ENCODE measurements around the gene FAIM2.

FAIM2 gene

DNA sequence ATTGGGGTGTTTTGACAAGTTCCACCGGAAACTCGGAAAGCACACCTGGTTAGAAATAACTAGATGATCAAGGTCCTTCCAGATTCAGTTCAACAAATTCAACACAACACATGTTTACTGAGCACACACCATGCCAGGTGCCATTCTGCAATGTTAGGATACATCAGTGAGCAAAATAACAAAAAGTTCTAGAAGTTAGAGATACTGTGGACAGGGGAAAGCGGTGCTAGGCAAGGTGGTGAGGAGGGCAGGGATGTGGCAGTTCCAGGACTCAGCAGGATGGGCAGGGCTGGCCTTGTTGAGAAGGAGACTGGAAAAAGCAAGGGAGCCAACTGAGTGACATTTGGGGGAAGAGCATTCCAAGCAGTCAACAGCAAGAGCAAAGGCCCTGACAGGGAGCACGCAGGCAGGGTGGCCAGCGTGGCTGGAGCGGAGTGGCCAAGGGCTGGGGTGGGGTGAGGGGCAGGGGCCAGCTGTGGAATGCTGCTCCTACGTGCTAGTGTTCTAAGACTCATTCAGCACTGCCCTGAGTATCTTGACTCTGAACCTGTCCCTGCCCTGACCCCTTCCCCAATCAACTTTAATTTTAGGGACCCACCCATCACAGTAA is 19.4 kb upstream of the FAIM2 start:
- Histone ChIP-seq H3K9ac (ENCODE audit: low read length) (no peak overlapping the region), H3K9me3 (ENCODE audit: control insufficient read depth, low read length) (no peaks in the 10 kb centered on the region), H3K27me3 (replicated peaks; ENCODE audit: control insufficient read depth, insufficient read depth, low read length) (no peaks in the 10 kb centered on the region), H3K4me3 (ENCODE audit: low read length) (no peak overlapping the region), H3K4me1 (ENCODE audit: control insufficient read depth, insufficient read depth, low read length) (peaks cover 33% of the 10 kb centered on the region), H3K36me3 (ENCODE audit: control insufficient read depth, insufficient read depth, low read length, severe bottlenecking) (no peaks in the 10 kb centered on the region)
- DNase-seq (ENCODE audit: low read depth), result no peak

DNA sequence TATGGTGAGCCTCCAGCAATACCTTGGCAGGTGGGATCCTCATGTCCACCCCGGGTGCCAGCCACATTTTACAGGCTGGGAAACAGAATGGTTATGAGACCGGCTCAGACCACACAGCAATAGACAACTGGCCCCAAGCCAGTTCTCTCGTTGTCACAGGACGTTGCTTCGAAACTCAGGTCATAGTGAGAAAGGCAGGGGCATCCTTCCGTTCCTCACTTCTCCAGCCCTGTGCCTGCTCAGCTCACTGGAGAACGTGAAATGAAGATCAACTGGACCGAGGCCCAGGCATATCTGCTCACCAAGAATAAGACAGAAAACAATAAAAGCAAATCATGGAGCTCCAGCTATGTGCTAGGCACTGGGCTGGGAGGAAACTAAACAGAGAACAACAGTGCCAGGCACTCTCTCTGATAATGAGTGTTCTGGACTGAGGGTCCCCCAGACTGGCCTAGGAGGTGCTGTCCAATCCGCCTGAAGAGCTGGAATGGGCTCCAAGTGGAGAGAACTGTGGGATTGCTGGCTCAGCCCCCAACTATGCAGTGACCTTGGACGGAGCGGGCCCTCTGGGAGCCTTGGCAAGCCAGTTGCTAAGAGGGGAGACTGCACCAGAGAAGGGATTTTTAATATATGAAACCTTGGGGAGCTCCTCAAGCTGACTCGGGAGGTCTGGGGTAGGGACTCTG is 18.8 kb upstream of the FAIM2 start:
- Histone ChIP-seq H3K4me3 (ENCODE audit: low read length) (no peak overlapping the region), H3K9me3 (ENCODE audit: control insufficient read depth, low read length) (no peaks in the 10 kb centered on the region), H3K9ac (ENCODE audit: low read length) (no peak overlapping the region), H3K4me1 (ENCODE audit: control insufficient read depth, insufficient read depth, low read length) (peaks cover 33% of the 10 kb centered on the region), H3K36me3 (ENCODE audit: control insufficient read depth, insufficient read depth, low read length, severe bottlenecking) (no peaks in the 10 kb centered on the region), H3K27me3 (replicated peaks; ENCODE audit: control insufficient read depth, insufficient read depth, low read length) (no peaks in the 10 kb centered on the region)
- no peak for DNase-seq (ENCODE audit: low read depth)

DNA sequence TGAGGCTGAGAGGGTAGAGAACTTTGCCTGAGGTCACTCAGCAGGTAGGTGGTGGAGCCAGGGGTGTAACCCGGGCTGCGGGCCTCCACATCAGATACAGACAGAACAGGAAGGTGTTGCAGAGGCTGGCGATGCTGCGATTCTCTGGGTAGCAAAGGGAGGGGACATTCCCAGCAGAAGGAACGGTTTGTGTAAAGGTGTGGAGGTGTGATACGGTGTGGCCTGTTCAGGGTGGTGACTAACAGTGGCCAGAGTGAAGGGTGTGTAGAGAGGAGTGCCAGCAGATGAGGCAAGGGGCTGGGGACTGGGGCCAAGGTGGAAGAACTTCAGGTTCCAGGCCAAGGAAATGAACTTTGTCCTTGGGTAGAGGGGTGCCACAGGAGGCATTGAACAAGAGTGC is 18.2 kb upstream of the FAIM2 start:
- H3K36me3 ChIP-seq (ENCODE audit: control insufficient read depth, insufficient read depth, low read length, severe bottlenecking), result no peaks in the 10 kb centered on the region
- DNase-seq (ENCODE audit: low read depth), result no peak
- H3K27me3 ChIP-seq (replicated peaks; ENCODE audit: control insufficient read depth, insufficient read depth, low read length), result no peaks in the 10 kb centered on the region
- no peak overlapping the region for H3K9ac ChIP-seq (ENCODE audit: low read length)
- H3K4me1 ChIP-seq (ENCODE audit: control insufficient read depth, insufficient read depth, low read length), result peaks cover 33% of the 10 kb centered on the region
- no peak overlapping the region for H3K4me3 ChIP-seq (ENCODE audit: low read length)
- no peaks in the 10 kb centered on the region for H3K9me3 ChIP-seq (ENCODE audit: control insufficient read depth, low read length)

DNA sequence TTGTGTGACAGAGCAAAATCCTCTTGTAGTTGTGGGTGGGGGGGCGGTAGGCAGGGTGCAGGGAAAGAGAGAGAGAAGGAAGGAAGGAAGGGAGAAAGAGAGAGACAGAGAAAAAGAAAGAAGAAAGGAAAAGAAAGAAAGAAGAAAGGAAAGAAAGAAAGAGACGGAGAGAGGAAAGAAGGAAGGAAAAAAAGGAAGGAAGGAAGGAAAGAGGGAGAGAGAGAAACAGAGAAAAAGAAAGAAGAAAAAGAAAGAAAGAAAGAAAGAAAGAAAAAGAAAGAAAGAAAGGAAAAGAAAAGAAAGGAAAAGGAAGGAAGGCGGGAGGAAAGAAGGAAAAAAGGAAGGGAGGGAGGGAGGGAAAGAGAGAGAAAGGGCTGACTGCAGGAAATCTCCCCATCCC is 17.6 kb upstream of the FAIM2 start:
- peaks cover 33% of the 10 kb centered on the region for H3K4me1 ChIP-seq (ENCODE audit: control insufficient read depth, insufficient read depth, low read length)
- no peak for DNase-seq (ENCODE audit: low read depth)
- no peaks in the 10 kb centered on the region for H3K27me3 ChIP-seq (replicated peaks; ENCODE audit: control insufficient read depth, insufficient read depth, low read length)
- no peak overlapping the region for H3K4me3 ChIP-seq (ENCODE audit: low read length)
- H3K9me3 ChIP-seq (ENCODE audit: control insufficient read depth, low read length), result no peaks in the 10 kb centered on the region
- H3K9ac ChIP-seq (ENCODE audit: low read length), result no peak overlapping the region
- H3K36me3 ChIP-seq (ENCODE audit: control insufficient read depth, insufficient read depth, low read length, severe bottlenecking), result no peaks in the 10 kb centered on the region

DNA sequence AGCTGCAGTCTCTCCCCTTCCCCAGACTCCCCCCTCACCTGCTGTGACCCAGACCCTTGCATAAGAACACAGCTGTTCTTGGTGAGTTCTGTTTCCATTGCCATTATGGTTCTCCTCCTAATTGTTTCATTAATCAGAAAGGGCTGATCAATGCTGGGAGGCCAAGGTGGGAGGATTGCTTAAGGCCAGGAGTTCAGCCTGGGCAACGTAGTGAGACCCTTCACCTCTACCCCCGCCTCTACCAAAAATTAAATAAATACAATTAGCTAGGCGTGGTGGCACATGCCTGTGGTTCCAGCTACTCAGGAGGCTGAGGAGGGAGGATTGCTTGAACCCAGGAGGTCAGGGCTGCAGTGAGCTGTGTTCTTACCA is 17.2 kb upstream of the FAIM2 start:
- Histone ChIP-seq H3K4me1 (ENCODE audit: control insufficient read depth, insufficient read depth, low read length) (peaks cover 33% of the 10 kb centered on the region), H3K36me3 (ENCODE audit: control insufficient read depth, insufficient read depth, low read length, severe bottlenecking) (no peaks in the 10 kb centered on the region), H3K4me3 (ENCODE audit: low read length) (no peak overlapping the region), H3K27me3 (replicated peaks; ENCODE audit: control insufficient read depth, insufficient read depth, low read length) (no peaks in the 10 kb centered on the region), H3K9ac (ENCODE audit: low read length) (no peak overlapping the region), H3K9me3 (ENCODE audit: control insufficient read depth, low read length) (no peaks in the 10 kb centered on the region)
- DNase-seq (ENCODE audit: low read depth), result no peak

DNA sequence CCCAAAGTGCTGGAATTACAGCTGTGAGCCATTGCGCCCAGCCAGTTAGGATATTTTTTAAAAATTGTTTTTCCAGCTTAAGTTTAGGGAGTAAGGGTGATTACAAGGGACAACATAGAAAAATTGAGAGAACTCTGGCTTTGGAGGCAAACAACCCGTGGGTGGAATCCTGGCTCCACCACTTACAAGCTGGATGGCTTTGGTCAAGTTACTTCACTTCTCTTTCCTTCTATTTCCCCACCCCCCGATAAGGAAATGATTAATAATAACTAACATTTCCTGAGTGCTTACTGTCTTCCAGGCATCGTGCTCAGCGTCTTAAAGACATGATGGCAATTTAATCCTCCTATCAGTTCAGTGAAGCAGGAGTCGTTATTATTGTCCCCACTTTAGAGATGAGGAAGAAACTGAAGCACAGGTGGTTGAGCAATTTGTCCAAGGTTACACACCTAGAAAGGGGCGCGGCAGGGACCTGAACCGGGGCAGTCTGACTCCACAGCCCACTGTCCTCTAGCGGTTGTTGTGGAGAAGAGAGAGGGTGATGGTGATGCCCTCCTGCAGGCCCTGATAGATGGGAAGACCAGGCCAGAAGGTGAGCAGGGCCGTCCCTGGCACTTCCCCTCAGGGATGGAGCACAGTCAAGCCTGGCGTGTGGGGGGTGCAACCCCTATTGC is 16.7 kb upstream of the FAIM2 start:
- no peak for DNase-seq (ENCODE audit: low read depth)
- Histone ChIP-seq H3K9ac (ENCODE audit: low read length) (no peak overlapping the region), H3K9me3 (ENCODE audit: control insufficient read depth, low read length) (no peaks in the 10 kb centered on the region), H3K4me3 (ENCODE audit: low read length) (no peak overlapping the region), H3K27me3 (replicated peaks; ENCODE audit: control insufficient read depth, insufficient read depth, low read length) (no peaks in the 10 kb centered on the region), H3K36me3 (ENCODE audit: control insufficient read depth, insufficient read depth, low read length, severe bottlenecking) (no peaks in the 10 kb centered on the region), H3K4me1 (ENCODE audit: control insufficient read depth, insufficient read depth, low read length) (peaks cover 33% of the 10 kb centered on the region)

DNA sequence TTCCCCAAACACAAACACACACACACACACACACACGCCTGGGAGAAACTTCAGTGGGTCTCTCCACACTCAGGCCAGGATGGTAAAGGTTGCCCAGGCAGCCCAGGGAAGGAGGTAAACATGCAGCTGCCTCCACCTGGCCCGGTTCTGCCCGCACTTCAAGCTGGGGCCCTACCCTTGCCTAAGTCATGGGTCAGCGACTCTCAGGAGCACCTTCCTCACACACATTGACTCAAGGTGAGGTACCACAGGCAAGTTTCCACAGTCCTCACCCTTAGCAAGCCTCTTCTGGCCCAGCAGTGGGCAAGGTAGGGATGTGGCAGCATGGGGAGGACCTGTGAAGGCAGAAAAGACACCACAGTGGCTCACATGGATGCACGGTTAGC is 14.1 kb upstream of the FAIM2 start:
- DNase-seq (ENCODE audit: low read depth), result no peak
- Histone ChIP-seq H3K4me3 (ENCODE audit: low read length) (no peak overlapping the region), H3K4me1 (ENCODE audit: control insufficient read depth, insufficient read depth, low read length) (peaks cover 22% of the 10 kb centered on the region), H3K9me3 (ENCODE audit: control insufficient read depth, low read length) (no peaks in the 10 kb centered on the region), H3K27me3 (replicated peaks; ENCODE audit: control insufficient read depth, insufficient read depth, low read length) (no peaks in the 10 kb centered on the region), H3K9ac (ENCODE audit: low read length) (no peak overlapping the region), H3K36me3 (ENCODE audit: control insufficient read depth, insufficient read depth, low read length, severe bottlenecking) (no peaks in the 10 kb centered on the region)

DNA sequence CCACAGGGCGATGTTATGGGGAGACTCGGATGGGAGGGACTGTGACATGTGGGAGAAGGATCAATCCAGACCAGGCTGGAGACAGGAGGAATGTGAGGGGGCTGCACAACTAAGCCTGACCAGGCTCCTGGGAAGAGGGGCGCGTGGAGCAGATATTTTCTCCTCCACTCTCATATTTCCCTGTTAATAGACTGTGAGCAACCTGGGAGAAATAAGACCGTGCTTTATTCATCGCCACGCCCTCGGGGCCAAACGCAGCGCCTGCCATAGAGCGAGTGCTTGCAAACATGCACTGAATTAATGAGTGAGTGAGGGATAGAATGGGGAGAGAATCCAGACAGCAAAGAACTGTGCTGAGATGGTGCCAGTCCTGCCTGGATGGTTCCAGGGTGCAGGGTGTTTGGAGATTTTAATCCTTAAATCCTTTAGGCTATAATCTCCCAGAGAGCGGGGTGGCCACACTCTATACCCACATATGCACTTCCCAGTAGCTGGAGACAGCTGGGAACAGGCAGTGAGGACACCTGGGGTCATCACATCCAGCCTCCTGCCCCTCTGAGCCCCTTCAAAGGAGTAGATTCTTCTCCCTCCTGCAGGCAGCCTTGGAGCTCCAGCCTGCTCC is 13.6 kb upstream of the FAIM2 start:
- H3K27me3 ChIP-seq (replicated peaks; ENCODE audit: control insufficient read depth, insufficient read depth, low read length), result no peaks in the 10 kb centered on the region
- H3K9me3 ChIP-seq (ENCODE audit: control insufficient read depth, low read length), result no peaks in the 10 kb centered on the region
- H3K4me3 ChIP-seq (ENCODE audit: low read length), result no peak overlapping the region
- H3K4me1 ChIP-seq (ENCODE audit: control insufficient read depth, insufficient read depth, low read length), result peaks cover 16% of the 10 kb centered on the region
- DNase-seq (ENCODE audit: low read depth), result no peak
- no peak overlapping the region for H3K9ac ChIP-seq (ENCODE audit: low read length)
- H3K36me3 ChIP-seq (ENCODE audit: control insufficient read depth, insufficient read depth, low read length, severe bottlenecking), result no peaks in the 10 kb centered on the region

DNA sequence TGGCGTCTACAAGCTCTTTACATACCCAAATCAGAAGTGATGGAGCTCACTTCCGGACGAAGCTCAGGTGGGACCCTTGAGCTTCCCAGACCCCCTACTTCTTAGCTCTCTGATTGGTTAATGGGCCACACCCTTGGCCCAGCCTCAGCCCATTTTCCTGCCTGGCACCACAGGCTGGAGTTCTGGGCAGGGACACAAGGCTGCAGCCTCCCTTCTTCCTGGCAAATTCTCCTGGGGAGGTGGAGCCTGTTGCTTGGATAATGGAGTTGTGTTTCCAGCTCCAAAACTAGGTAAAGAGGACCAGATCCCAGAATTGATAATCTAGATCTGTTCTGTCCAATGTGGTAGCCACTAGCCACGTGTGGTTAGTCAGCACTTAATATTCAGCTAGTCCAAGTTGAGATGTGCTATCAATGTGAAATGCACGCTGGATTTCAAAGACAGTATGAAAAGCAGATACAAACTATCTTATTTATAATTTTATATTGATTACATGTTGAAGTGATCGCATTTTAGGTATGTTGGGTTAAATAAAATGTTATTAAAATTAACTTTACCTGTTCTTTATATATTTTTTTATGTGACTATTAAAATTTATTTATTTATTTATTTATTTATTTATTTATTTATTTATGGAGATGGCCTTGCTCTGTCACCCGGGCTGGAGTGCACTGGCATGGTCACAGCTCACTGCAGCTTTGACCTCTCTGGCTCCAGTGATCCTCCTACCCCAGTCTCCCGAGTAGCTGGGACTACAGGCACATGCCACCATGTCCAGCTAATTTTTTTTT is 12.6 kb upstream of the FAIM2 start:
- H3K9me3 ChIP-seq (ENCODE audit: control insufficient read depth, low read length), result no peaks in the 10 kb centered on the region
- H3K27me3 ChIP-seq (replicated peaks; ENCODE audit: control insufficient read depth, insufficient read depth, low read length), result no peaks in the 10 kb centered on the region
- no peak overlapping the region for H3K4me3 ChIP-seq (ENCODE audit: low read length)
- DNase-seq (ENCODE audit: low read depth), result no peak
- no peaks in the 10 kb centered on the region for H3K36me3 ChIP-seq (ENCODE audit: control insufficient read depth, insufficient read depth, low read length, severe bottlenecking)
- H3K4me1 ChIP-seq (ENCODE audit: control insufficient read depth, insufficient read depth, low read length), result peaks cover 12% of the 10 kb centered on the region
- H3K9ac ChIP-seq (ENCODE audit: low read length), result no peak overlapping the region

DNA sequence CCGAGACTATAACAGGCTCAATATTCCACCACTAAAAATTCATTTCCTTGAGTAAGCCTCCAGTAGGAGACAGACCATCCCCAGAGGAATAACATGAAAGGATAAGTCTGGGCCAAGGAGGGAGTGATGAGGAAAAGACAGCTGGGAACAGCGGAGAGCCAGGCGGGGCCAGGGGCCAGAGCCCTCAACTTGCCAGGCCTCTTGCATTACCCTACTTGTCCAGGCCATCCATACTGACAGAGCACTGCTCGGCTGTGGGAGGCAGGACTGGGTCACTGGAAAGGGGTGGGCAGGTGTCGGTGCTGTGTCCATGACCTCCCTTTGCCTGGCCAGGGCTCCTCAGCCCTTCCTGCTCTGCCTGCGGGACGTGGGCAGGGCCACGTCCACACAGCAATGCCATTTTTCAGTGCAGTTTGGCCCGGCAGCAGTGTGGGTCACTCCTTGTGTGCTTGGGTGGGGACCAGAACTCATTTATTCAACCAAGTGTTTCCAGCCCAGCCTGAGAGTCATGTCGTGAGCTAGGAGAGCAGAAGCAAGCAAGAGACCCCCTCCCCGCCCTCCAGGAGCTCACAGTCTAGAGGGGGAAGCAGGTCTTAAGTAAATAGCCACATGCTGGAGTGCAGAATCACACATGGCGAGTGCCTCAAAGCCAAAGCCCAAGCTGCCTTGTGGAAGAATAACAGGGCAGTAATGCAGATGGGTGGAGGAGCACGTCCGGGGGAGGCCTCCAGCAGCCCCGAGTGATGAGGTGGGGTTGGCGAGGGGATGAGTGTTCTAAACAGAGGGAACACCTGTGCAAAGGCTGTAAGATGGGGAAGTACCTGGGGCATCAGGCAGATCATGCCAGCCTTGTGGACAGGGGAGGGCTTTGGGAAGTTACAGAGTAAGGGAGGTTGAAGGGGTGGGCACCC is 8.9 kb upstream of the FAIM2 start:
- no peaks in the 10 kb centered on the region for H3K9me3 ChIP-seq (ENCODE audit: control insufficient read depth, low read length)
- H3K4me3 ChIP-seq (ENCODE audit: low read length), result no peak overlapping the region
- H3K9ac ChIP-seq (ENCODE audit: low read length), result no peak overlapping the region
- H3K4me1 ChIP-seq (ENCODE audit: control insufficient read depth, insufficient read depth, low read length), result peaks cover 8% of the 10 kb centered on the region
- DNase-seq (ENCODE audit: low read depth), result no peak
- H3K27me3 ChIP-seq (replicated peaks; ENCODE audit: control insufficient read depth, insufficient read depth, low read length), result no peaks in the 10 kb centered on the region
- no peaks in the 10 kb centered on the region for H3K36me3 ChIP-seq (ENCODE audit: control insufficient read depth, insufficient read depth, low read length, severe bottlenecking)

Measured in adipocyte (in vitro differentiated cells).